B cell (primary cell): ENCODE measurements around the gene KLHL3.

Source experiments
- CTCF ChIP-seq: fragments of 200-600 bp; IDR thresholded peaks from one replicate; pipeline ENCODE4 v1.8.0; 2022; ENCODE audit warnings: antibody characterized with exemption, mild to moderate bottlenecking
- EZH2 ChIP-seq: IDR thresholded peaks from 2 replicates; pipeline ENCODE4 v1.6.1; 2012; ENCODE audit warnings: borderline replicate concordance, low read depth, mild to moderate bottlenecking, moderate library complexity, low read length; ENCODE audit not compliant: insufficient read depth, poor library complexity, severe bottlenecking

GRCh38 chr5:137589185-137589584, 146.7 kb downstream of the KLHL3 start:
- TF ChIP-seq CTCF = no peak
- no peak for TF ChIP-seq EZH2
